Caco-2 (cell line): ENCODE results near the gene HLA-A. TPM values are rescaled to one million over a fixed set of nuclear protein-coding genes. Genes with fewer than 3 reads are reported as not detected.
"Not testable (repeated sequence)": the region's sequence is repeated elsewhere in the genome, so short reads cannot be mapped to it uniquely, and the experiment has no call there.

Experiments
- BruUV-seq: library from RNA; stranded (reverse); fragments of 400-500 nt; replicated peaks from 2 replicates; lab custom pipeline; 2021; lab: Mats Ljungman, UMichigan
- CTCF ChIA-PET: fragments of 300-600 bp; sonication (Branson Sonifier 250); formaldehyde crosslinking; loops from one replicate; lab custom pipeline; 2022; ENCODE audit warnings: antibody characterized with exemption; lab: Charles Lee
- POLR2A ChIA-PET: fragments of 300-600 bp; sonication (Branson Sonifier 250); formaldehyde crosslinking; loops from one replicate; lab custom pipeline; 2022; ENCODE audit warnings: antibody characterized with exemption; lab: Charles Lee
- DNase-seq, 2 experiments: peaks; one replicate each; pipeline versions ENCODE4 v3.0.0 to v3.0.0-alpha.2; 2020 to 2022
- H3K27me3 ChIP-seq: replicated peaks from 2 replicates; pipeline ENCODE4 v1.6.0; 2011; ENCODE audit warnings: low read length; ENCODE audit not compliant: control insufficient read depth, insufficient read depth
- H3K36me3 ChIP-seq: 2 replicates; pipeline ENCODE4 v1.5.1; 2011; ENCODE audit warnings: low read length; ENCODE audit not compliant: control insufficient read depth, insufficient read depth
- H3K4me1 ChIP-seq: fragments of 250-450 bp; sonication (Bioruptor Pico); 2 replicates; pipeline ENCODE4 v1.5.1; 2020; ENCODE audit warnings: mild to moderate bottlenecking
- H3K4me3 ChIP-seq: 2 replicates; pipeline ENCODE4 v1.5.1; 2011; ENCODE audit warnings: low read depth, mild to moderate bottlenecking, control low read depth, low read length
- H3K9me3 ChIP-seq: fragments of 250-450 bp; sonication (Bioruptor Pico); 2 replicates; pipeline ENCODE4 v1.5.1; 2020; ENCODE audit warnings: mild to moderate bottlenecking, moderate library complexity
- H3K27ac Mint-ChIP-seq: one replicate; pipeline ENCODE4 v1.8.0; 2022; ENCODE audit warnings: mixed read lengths; ENCODE audit not compliant: unreplicated experiment
- H3K27me3 Mint-ChIP-seq: one replicate; pipeline ENCODE4 v1.8.0; 2022; ENCODE audit warnings: mixed read lengths; ENCODE audit not compliant: insufficient read depth, unreplicated experiment
- H3K36me3 Mint-ChIP-seq: one replicate; pipeline ENCODE4 v1.8.0; 2022; ENCODE audit warnings: mild to moderate bottlenecking, mixed read lengths; ENCODE audit not compliant: insufficient read depth, unreplicated experiment
- H3K4me1 Mint-ChIP-seq: one replicate; pipeline ENCODE4 v1.8.0; 2022; ENCODE audit warnings: low read depth, mixed read lengths; ENCODE audit not compliant: unreplicated experiment
- H3K4me3 Mint-ChIP-seq: one replicate; pipeline ENCODE4 v1.8.0; 2022; ENCODE audit warnings: mild to moderate bottlenecking, moderate library complexity, mixed read lengths; ENCODE audit not compliant: unreplicated experiment
- H3K9me3 Mint-ChIP-seq: one replicate; pipeline ENCODE4 v1.8.0; 2022; ENCODE audit warnings: mixed read lengths; ENCODE audit not compliant: unreplicated experiment
- intact Hi-C: fragments of 100-400 bp; cut with micrococcal nuclease; formaldehyde crosslinking; loops from one replicate; pipeline ENCODE4 v1.10.0; 2022; ENCODE audit not compliant: unreplicated experiment
- total RNA-seq: library from RNA; stranded (reverse); gene quantifications from 2 replicates; pipeline ENCODE4 v1.2.3, GENCODE V29; 2022
- TF ChIP-seq, protein P1 (sequence below), 2 experiments: fragments of 200-600 bp in 1 of 2; IDR thresholded peaks; 1 replicate in 1 of 2; 2 replicates in 1 of 2; pipeline versions ENCODE4 v1.5.1 to v1.8.0; 2011 to 2022; ENCODE audit warnings: antibody characterized with exemption in 1 of 2, control low read depth in 1 of 2, inconsistent platforms in 1 of 2, low read depth in 1 of 2, low read length in 1 of 2, mild to moderate bottlenecking in 1 of 2, moderate library complexity in 1 of 2; ENCODE audit not compliant: insufficient read depth in 1 of 2, severe bottlenecking in 1 of 2, unreplicated experiment in 1 of 2

HLA-A gene
- total RNA-seq, 1 experiment from 2014 or later: 198 TPM

DNA sequence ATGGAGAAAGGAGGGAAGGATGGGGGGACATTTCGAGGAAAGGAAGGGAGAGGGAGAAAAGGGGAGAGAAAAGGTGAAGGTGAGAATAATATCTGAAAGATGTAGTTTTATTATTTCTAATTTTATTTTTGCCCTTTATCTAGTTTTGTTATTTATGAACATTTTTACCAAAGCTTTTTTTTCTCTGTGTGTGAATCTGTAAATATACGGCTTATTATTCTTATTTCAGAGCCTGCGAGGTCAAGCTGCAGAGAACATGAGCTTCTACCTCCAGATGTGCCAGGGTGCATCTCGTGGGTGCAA lies 35.0 kb downstream of the HLA-A start:
- no peaks in the 10 kb centered on the region for H3K36me3 ChIP-seq
- DNase-seq: no peak
- H3K27me3 Mint-ChIP-seq: peaks cover 10% of the 10 kb centered on the region
- peak overlapping the region; percentile 78 for H3K27ac Mint-ChIP-seq
- BruUV-seq: no TSS peak
- peak overlapping the region; percentile 88 for H3K4me3 Mint-ChIP-seq
- ChIA-PET CTCF (no interaction called here), POLR2A (interaction anchor here (0.7 kb wide), 1 partner anchor 342 kb away, joined by 3 read pairs; no protein-coding TSS in a partner anchor)
- intact Hi-C loops: loop anchor here (5.0 kb wide), 1 partner anchor 90 kb away; no protein-coding TSS in a partner anchor
- TF ChIP-seq, protein P1, sequence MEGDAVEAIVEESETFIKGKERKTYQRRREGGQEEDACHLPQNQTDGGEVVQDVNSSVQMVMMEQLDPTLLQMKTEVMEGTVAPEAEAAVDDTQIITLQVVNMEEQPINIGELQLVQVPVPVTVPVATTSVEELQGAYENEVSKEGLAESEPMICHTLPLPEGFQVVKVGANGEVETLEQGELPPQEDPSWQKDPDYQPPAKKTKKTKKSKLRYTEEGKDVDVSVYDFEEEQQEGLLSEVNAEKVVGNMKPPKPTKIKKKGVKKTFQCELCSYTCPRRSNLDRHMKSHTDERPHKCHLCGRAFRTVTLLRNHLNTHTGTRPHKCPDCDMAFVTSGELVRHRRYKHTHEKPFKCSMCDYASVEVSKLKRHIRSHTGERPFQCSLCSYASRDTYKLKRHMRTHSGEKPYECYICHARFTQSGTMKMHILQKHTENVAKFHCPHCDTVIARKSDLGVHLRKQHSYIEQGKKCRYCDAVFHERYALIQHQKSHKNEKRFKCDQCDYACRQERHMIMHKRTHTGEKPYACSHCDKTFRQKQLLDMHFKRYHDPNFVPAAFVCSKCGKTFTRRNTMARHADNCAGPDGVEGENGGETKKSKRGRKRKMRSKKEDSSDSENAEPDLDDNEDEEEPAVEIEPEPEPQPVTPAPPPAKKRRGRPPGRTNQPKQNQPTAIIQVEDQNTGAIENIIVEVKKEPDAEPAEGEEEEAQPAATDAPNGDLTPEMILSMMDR (IDR thresholded peaks at IDR 0.05; ENCODE audit: insufficient read depth in 1 of 2, low read depth in 1 of 2, low read length in 1 of 2, severe bottlenecking in 1 of 2, unreplicated experiment in 1 of 2): no peak
- no peaks in the 10 kb centered on the region for H3K9me3 Mint-ChIP-seq
- H3K36me3 Mint-ChIP-seq: peaks cover 7% of the 10 kb centered on the region
- no peaks in the 10 kb centered on the region for H3K4me1 ChIP-seq
- no peaks in the 10 kb centered on the region for H3K27me3 ChIP-seq
- peak overlapping the region; percentile 57 for H3K4me3 ChIP-seq
- peaks cover 7% of the 10 kb centered on the region for H3K4me1 Mint-ChIP-seq
- no peaks in the 10 kb centered on the region for H3K9me3 ChIP-seq

DNA sequence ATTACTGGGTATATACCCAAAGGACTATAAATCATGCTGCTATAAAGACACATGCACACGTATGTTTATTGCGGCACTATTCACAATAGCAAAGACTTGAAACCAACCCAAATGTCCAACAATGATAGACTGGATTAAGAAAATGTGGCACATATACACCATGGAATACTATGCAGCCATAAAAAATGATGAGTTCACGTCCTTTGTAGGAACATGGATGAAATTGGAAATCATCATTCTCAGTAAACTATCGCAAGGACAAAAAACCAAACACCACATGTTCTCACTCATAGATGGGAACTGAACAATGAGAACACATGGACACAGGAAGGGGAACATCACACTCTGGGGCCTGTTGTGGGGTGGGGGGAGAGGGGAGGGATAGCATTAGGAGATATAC lies 37.7 kb downstream of the HLA-A start:
- H3K27me3 ChIP-seq, H3K36me3 ChIP-seq, H3K9me3 Mint-ChIP-seq, H3K36me3 Mint-ChIP-seq, H3K4me1 ChIP-seq, H3K4me3 Mint-ChIP-seq, CTCF ChIA-PET, intact Hi-C loops, POLR2A ChIA-PET, BruUV-seq, H3K4me1 Mint-ChIP-seq, DNase-seq, H3K4me3 ChIP-seq, H3K27me3 Mint-ChIP-seq, H3K9me3 ChIP-seq, H3K27ac Mint-ChIP-seq: not testable (repeated sequence)

DNA sequence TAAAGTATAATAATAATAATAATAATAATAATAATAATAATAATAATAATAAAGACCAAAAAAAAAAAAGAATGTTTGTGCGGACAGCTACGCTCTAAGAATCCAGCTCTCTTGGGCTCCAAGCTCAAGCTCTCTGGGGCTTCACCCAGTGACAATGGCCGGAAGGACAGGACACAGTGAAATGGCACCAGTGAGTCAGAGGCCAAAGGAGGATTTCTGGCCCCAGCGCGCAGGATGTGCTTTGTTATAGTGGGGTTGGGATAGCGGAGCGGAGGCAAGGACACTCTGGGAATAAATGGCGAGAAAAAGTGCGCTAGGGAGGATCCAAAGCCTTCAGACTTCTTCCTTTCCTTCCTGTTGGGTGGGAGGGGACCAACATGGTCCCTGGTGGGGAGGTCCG lies 38.2 kb downstream of the HLA-A start:
- Mint-ChIP-seq H3K27me3 (peaks cover 6% of the 10 kb centered on the region), H3K27ac (no peak overlapping the region)

More for the DNA sequence above, 38.2 kb downstream of the HLA-A start:
- POLR2A ChIA-PET: no interaction called here
- peaks cover 7% of the 10 kb centered on the region for H3K36me3 Mint-ChIP-seq
- intact Hi-C loops: no loop called here
- no peak overlapping the region for H3K4me3 Mint-ChIP-seq
- H3K9me3 Mint-ChIP-seq: no peaks in the 10 kb centered on the region
- Histone ChIP-seq H3K9me3 (no peaks in the 10 kb centered on the region), H3K36me3 (no peaks in the 10 kb centered on the region), H3K4me1 (no peaks in the 10 kb centered on the region), H3K27me3 (no peaks in the 10 kb centered on the region), H3K4me3 (no peak overlapping the region)
- H3K4me1 Mint-ChIP-seq: peaks cover 7% of the 10 kb centered on the region
- no TSS peak for BruUV-seq
- TF ChIP-seq, protein P1 (IDR thresholded peaks at IDR 0.05; ENCODE audit: insufficient read depth in 1 of 2, low read depth in 1 of 2, low read length in 1 of 2, severe bottlenecking in 1 of 2, unreplicated experiment in 1 of 2): no peak
- CTCF ChIA-PET: no interaction called here
- no peak for DNase-seq
